ENCODE data around the gene TNFRSF11A. TPM values are rescaled to one million over a fixed set of nuclear protein-coding genes. Genes with fewer than 3 reads are reported as not detected.

Gene TNFRSF11A
- total RNA-seq, 1 experiment from 2014 or later, result 3.2 TPM

DNA sequence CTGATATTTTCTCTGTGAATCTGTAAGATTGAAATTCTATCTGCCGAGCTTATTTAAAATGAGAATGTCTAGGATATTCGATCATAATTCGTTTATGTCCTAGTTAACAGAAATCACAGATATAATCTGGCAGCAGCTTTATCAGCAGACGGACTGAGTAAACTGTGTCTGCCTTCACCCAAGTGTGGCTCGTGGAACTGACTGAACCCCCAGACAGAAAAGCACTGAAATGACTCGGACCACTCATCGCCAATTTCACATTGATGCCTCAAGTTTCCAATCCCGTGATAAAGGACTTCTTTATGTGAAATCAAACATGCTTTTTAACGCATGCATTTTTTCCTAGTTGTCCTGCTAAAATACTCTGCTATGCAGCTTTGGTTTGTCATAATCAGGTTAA is 15.9 kb downstream of the TNFRSF11A start (continued):
- TF ChIP-seq, protein P1, sequence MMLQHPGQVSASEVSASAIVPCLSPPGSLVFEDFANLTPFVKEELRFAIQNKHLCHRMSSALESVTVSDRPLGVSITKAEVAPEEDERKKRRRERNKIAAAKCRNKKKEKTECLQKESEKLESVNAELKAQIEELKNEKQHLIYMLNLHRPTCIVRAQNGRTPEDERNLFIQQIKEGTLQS (IDR thresholded peaks at IDR 0.05), result no peak
- TF ChIP-seq REST (IDR thresholded peaks at IDR 0.05; ENCODE audit: low read depth) (no peak), ELF1 (IDR thresholded peaks at IDR 0.05; ENCODE audit: borderline replicate concordance, low read depth) (no peak)

DNA sequence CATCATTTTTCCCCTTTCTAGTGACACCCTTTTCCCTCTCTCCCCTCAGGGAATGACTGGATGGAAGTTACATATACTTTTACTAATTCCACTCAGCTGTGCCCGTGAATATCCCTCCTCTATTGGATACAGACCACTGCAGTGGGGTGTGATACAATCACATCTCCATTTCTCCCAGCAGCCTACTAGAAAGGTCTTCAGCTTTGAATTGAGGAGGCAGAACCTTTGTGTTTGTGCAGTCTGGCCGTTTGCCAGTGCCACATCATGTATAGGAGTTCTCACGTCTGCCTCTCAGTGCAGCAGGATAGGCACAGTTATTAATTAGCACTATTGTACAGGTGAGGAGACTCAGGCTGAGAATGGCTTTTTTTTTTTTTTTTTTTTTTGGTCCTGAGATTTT is 16.4 kb downstream of the TNFRSF11A start:
- Histone ChIP-seq H3K4me2 (ENCODE audit: low read length) (no peak overlapping the region), H4K20me1 (ENCODE audit: insufficient read depth) (no peaks in the 10 kb centered on the region), H3K9me3 (ENCODE audit: control insufficient read depth in 1 of 2, insufficient read depth in 1 of 2, low read depth in 1 of 2, low read length in 2 of 2) (no peaks in the 10 kb centered on the region), H3K79me2 (ENCODE audit: insufficient read depth, low read length) (no peaks in the 10 kb centered on the region), H3K27me3 (ENCODE audit: insufficient read depth, low read length) (no peaks in the 10 kb centered on the region), H3K36me3 (ENCODE audit: control insufficient read depth in 1 of 2, insufficient read depth in 2 of 2, low read length in 2 of 2) (no peaks in the 10 kb centered on the region), H3K4me1 (ENCODE audit: control insufficient read depth in 1 of 2, insufficient read depth in 2 of 2, low read length in 2 of 2) (peaks cover 9 to 15% of the 10 kb centered on the region in 2 experiments), H3K4me3 (replicated peaks in 1 of 2; ENCODE audit: low read depth in 1 of 2, low read length in 2 of 2) (no peak overlapping the region), H2AFZ (ENCODE audit: low read depth, low read length, poor library complexity, severe bottlenecking) (no peak overlapping the region), H3K27ac (ENCODE audit: low read depth, low read length) (no peak overlapping the region), H3K9ac (ENCODE audit: low read length) (no peak overlapping the region), H3K9me2 (ENCODE audit: insufficient read depth) (no peaks in the 10 kb centered on the region)
- POLR2A ChIA-PET, result no interaction called here
- TF ChIP-seq SIN3A (IDR thresholded peaks at IDR 0.05; ENCODE audit: low read depth), result no peak
- TF ChIP-seq YY1 (IDR thresholded peaks at IDR 0.05; ENCODE audit: extremely low read depth, insufficient replicate concordance, low read depth, low read length), result no peak
- no peak for TF ChIP-seq EGR1 (IDR thresholded peaks at IDR 0.05; ENCODE audit: low read depth)
- TF ChIP-seq FOSL1 (IDR thresholded peaks at IDR 0.05; ENCODE audit: low read depth), result no peak
- TF ChIP-seq, protein P2, sequence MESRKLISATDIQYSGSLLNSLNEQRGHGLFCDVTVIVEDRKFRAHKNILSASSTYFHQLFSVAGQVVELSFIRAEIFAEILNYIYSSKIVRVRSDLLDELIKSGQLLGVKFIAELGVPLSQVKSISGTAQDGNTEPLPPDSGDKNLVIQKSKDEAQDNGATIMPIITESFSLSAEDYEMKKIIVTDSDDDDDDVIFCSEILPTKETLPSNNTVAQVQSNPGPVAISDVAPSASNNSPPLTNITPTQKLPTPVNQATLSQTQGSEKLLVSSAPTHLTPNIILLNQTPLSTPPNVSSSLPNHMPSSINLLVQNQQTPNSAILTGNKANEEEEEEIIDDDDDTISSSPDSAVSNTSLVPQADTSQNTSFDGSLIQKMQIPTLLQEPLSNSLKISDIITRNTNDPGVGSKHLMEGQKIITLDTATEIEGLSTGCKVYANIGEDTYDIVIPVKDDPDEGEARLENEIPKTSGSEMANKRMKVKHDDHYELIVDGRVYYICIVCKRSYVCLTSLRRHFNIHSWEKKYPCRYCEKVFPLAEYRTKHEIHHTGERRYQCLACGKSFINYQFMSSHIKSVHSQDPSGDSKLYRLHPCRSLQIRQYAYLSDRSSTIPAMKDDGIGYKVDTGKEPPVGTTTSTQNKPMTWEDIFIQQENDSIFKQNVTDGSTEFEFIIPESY (IDR thresholded peaks at IDR 0.05; ENCODE audit: extremely low read depth, insufficient replicate concordance, low read length), result no peak
- TF ChIP-seq CTCF (IDR thresholded peaks at IDR 0.05 in 2 of 3, conservative IDR thresholded peaks at IDR 0.05 in 1 of 3; ENCODE audit: borderline replicate concordance in 1 of 3, insufficient read depth in 1 of 3, low read depth in 2 of 3, low read length in 2 of 3), result no peak
- no peak for TF ChIP-seq REST (IDR thresholded peaks at IDR 0.05; ENCODE audit: low read depth)
- ATAC-seq (no peak), DNase-seq (ENCODE audit: low read depth, low spot score) (no peak)
- CTCF ChIA-PET, result no interaction called here
- intact Hi-C loops (cut with micrococcal nuclease), result no loop called here
- RAD21 ChIA-PET (ENCODE audit: low non-redundant PET in 1 of 2, low total read pairs in 2 of 2, uncharacterized antibody in 2 of 2, unreplicated experiment in 2 of 2), result no interaction called here
- no TSS peak for BruUV-seq (replicated peaks)

Measured in HCT116 (cell line).